Activated CD4-positive, alpha-beta memory T cell treated with anti-CD3 and anti-CD28 coated beads, Interleukin-2, amount 10 ng/mL, durations not matched to agents 7 days and 5 days (primary cell): ENCODE data around the gene EIF3L. TPM values are rescaled to one million over a fixed set of nuclear protein-coding genes. Genes with fewer than 3 reads are reported as not detected.

Experiments used
- CTCF ChIA-PET: fragments of 350-600 bp; sonication (Branson Sonifier 250); formaldehyde crosslinking; loops from one replicate; lab custom pipeline; 2021; ENCODE audit warnings: antibody characterized with exemption, inconsistent platforms; lab: Charles Lee
- POLR2A ChIA-PET: fragments of 350-600 bp; sonication (Branson Sonifier 250); formaldehyde crosslinking; loops from one replicate; lab custom pipeline; 2021; ENCODE audit warnings: antibody characterized with exemption; lab: Charles Lee
- DNase-seq: peaks from one replicate; pipeline ENCODE4 v3.0.0-alpha.2; 2020
- H3K27ac Mint-ChIP-seq: one replicate; pipeline ENCODE4 v1.8.0; 2021; ENCODE audit warnings: mild to moderate bottlenecking, mixed read lengths
- H3K27me3 Mint-ChIP-seq: one replicate; pipeline ENCODE4 v1.8.0; 2021; ENCODE audit warnings: mixed read lengths
- H3K36me3 Mint-ChIP-seq: one replicate; pipeline ENCODE4 v1.8.0; 2021; ENCODE audit warnings: low read depth, mixed read lengths
- H3K4me1 Mint-ChIP-seq: one replicate; pipeline ENCODE4 v1.8.0; 2021; ENCODE audit warnings: mixed read lengths
- H3K4me3 Mint-ChIP-seq: one replicate; pipeline ENCODE4 v1.8.0; 2021; ENCODE audit warnings: mild to moderate bottlenecking, mixed read lengths
- H3K9me3 Mint-ChIP-seq: one replicate; pipeline ENCODE4 v1.8.0; 2021; ENCODE audit warnings: mixed read lengths
- total RNA-seq, 2 experiments: library from RNA; stranded (reverse); gene quantifications; one replicate each; pipeline ENCODE4 v1.2.3, GENCODE V29; 2021

EIF3L gene
- total RNA-seq, 2 experiments from 2014 or later, result 331 to 348 TPM

- DNase-seq, result no peak
- ChIA-PET POLR2A (no interaction called here), CTCF (interaction anchor here (0.7 to 6.4 kb wide), 4 partner anchors 12 to 41 kb away, joined by 3 to 141 read pairs (median 40); partner anchors contain the start of genes ANKRD54 and GCAT)
- H3K4me3 Mint-ChIP-seq, result no peak overlapping the region
- H3K4me1 Mint-ChIP-seq, result peaks cover 15% of the 10 kb centered on the region
- H3K27me3 Mint-ChIP-seq, result peaks cover 26% of the 10 kb centered on the region
- H3K36me3 Mint-ChIP-seq, result peaks cover 4% of the 10 kb centered on the region
- H3K9me3 Mint-ChIP-seq, result no peaks in the 10 kb centered on the region
- H3K27ac Mint-ChIP-seq, result no peak overlapping the region
Observed at GRCh38 chr22:37820350-37820749, 28.9 kb upstream of the EIF3L start.

- Mint-ChIP-seq H3K27me3 (peaks cover 26% of the 10 kb centered on the region), H3K36me3 (peaks cover 3% of the 10 kb centered on the region), H3K9me3 (no peaks in the 10 kb centered on the region), H3K4me1 (peaks cover 20% of the 10 kb centered on the region), H3K27ac (no peak overlapping the region), H3K4me3 (no peak overlapping the region)
- CTCF ChIA-PET, result interaction anchor here (3.1 kb wide), 1 partner anchor 41 kb away, joined by 8 read pairs; no protein-coding TSS in a partner anchor
- DNase-seq, result no peak
- POLR2A ChIA-PET, result interaction anchor here (0.8 to 1.5 kb wide), 3 partner anchors 13 to 39 kb away, joined by 3 to 4 read pairs (median 3); partner anchors contain the start of gene GCAT
Observed at GRCh38 chr22:37822079-37822833, 27.0 kb upstream of the EIF3L start.

GRCh38 chr22:37823134-37823985 lies 25.9 kb upstream of the EIF3L start, which contains the start of gene GALR3:
TSS of gene GALR3 (plus strand) at chr22:37823382. CDS start at chr22:37823407, 25 bp downstream.
- ChIA-PET CTCF (interaction anchor here (0.5 to 3.1 kb wide), 6 partner anchors 21 to 123 kb away, joined by 3 to 8 read pairs (median 4); partner anchors contain the start of genes ANKRD54 and MICALL1), POLR2A (interaction anchor here (0.8 to 2.5 kb wide), 4 partner anchors 12 to 38 kb away, joined by 3 to 9 read pairs (median 4); partner anchors contain the start of genes ANKRD54 and GCAT)
- Mint-ChIP-seq H3K27me3 (peaks cover 24% of the 10 kb centered on the region), H3K4me3 (peak within 1 kb of the TSS; percentile 67), H3K27ac (no peak within 1 kb of the TSS), H3K36me3 (peaks cover 4% of the 10 kb centered on the region), H3K4me1 (peaks cover 14% of the 10 kb centered on the region), H3K9me3 (no peaks in the 10 kb centered on the region)
- no peak for DNase-seq

GRCh38 chr22:37824674-37825641 lies 24.3 kb upstream of the EIF3L start:
- peaks cover 8% of the 10 kb centered on the region for H3K4me1 Mint-ChIP-seq
- H3K27ac Mint-ChIP-seq, result no peak overlapping the region
- H3K4me3 Mint-ChIP-seq, result peak overlapping the region; percentile 72
- ChIA-PET POLR2A (interaction anchor here (1.7 to 2.5 kb wide), 2 partner anchors 16 to 19 kb away, joined by 9 to 11 read pairs; partner anchors contain the start of genes ANKRD54 and GCAT), CTCF (interaction anchor here (0.6 to 3.1 kb wide), 8 partner anchors 8 to 393 kb away, joined by 3 to 8 read pairs (median 3); partner anchors contain the start of genes ANKRD54 and MICALL1)
- peaks cover 4% of the 10 kb centered on the region for H3K36me3 Mint-ChIP-seq
- DNase-seq, result no peak
- peaks cover 18% of the 10 kb centered on the region for H3K27me3 Mint-ChIP-seq
- no peaks in the 10 kb centered on the region for H3K9me3 Mint-ChIP-seq

GRCh38 chr22:37827056-37827455 lies 22.2 kb upstream of the EIF3L start:
- POLR2A ChIA-PET, result interaction anchor here (1.2 to 2.0 kb wide), 2 partner anchors 9 to 17 kb away, joined by 3 to 6 read pairs; partner anchors contain the start of gene ANKRD54
- Mint-ChIP-seq H3K4me3 (no peak overlapping the region), H3K4me1 (peaks cover 8% of the 10 kb centered on the region), H3K9me3 (no peaks in the 10 kb centered on the region), H3K36me3 (peaks cover 9% of the 10 kb centered on the region), H3K27me3 (peaks cover 6% of the 10 kb centered on the region), H3K27ac (no peak overlapping the region)
- CTCF ChIA-PET, result no interaction called here
- DNase-seq, result no peak

- Mint-ChIP-seq H3K36me3 (peaks cover 30% of the 10 kb centered on the region), H3K27me3 (no peaks in the 10 kb centered on the region), H3K4me3 (no peak overlapping the region), H3K4me1 (peaks cover 5% of the 10 kb centered on the region), H3K9me3 (no peaks in the 10 kb centered on the region), H3K27ac (no peak overlapping the region)
- ChIA-PET POLR2A (interaction anchor here (1.5 kb wide), 1 partner anchor 13 kb away, joined by 6 read pairs; the partner anchor contains the start of gene ANKRD54), CTCF (no interaction called here)
- DNase-seq, result no peak
Observed at GRCh38 chr22:37830093-37830842, 19.0 kb upstream of the EIF3L start.

- Mint-ChIP-seq H3K36me3 (peaks cover 30% of the 10 kb centered on the region), H3K27me3 (no peaks in the 10 kb centered on the region), H3K4me1 (no peaks in the 10 kb centered on the region), H3K4me3 (no peak overlapping the region), H3K27ac (no peak overlapping the region), H3K9me3 (no peaks in the 10 kb centered on the region)
- CTCF ChIA-PET, result no interaction called here
- POLR2A ChIA-PET, result no interaction called here
- no peak for DNase-seq
Observed at GRCh38 chr22:37831472-37831871, 17.7 kb upstream of the EIF3L start.

- no peaks in the 10 kb centered on the region for H3K27me3 Mint-ChIP-seq
- H3K4me3 Mint-ChIP-seq, result no peak overlapping the region
- ChIA-PET POLR2A (no interaction called here), CTCF (no interaction called here)
- no peak for DNase-seq
- peaks cover 35% of the 10 kb centered on the region for H3K36me3 Mint-ChIP-seq
- H3K9me3 Mint-ChIP-seq, result no peaks in the 10 kb centered on the region
- H3K4me1 Mint-ChIP-seq, result no peaks in the 10 kb centered on the region
- H3K27ac Mint-ChIP-seq, result no peak overlapping the region
Observed at GRCh38 chr22:37832022-37832857, 17.0 kb upstream of the EIF3L start.

- no peak for DNase-seq
- Mint-ChIP-seq H3K9me3 (no peaks in the 10 kb centered on the region), H3K4me3 (peak overlapping the region; percentile 69), H3K27ac (peak overlapping the region; percentile 67), H3K27me3 (no peaks in the 10 kb centered on the region), H3K36me3 (peaks cover 24% of the 10 kb centered on the region), H3K4me1 (peaks cover 22% of the 10 kb centered on the region)
- POLR2A ChIA-PET, result interaction anchor here (0.6 kb wide), 2 partner anchors 65 to 787 kb away, joined by 3 read pairs; no protein-coding TSS in a partner anchor
- CTCF ChIA-PET, result interaction anchor here (0.9 to 3.5 kb wide), 3 partner anchors 21 to 92 kb away, joined by 3 to 32 read pairs (median 4); no protein-coding TSS in a partner anchor
Observed at GRCh38 chr22:37842015-37842793, 7.0 kb upstream of the EIF3L start.

GRCh38 chr22:37843741-37844089 lies 5.5 kb upstream of the EIF3L start:
- Mint-ChIP-seq H3K27me3 (no peaks in the 10 kb centered on the region), H3K27ac (peak overlapping the region; percentile 85), H3K4me3 (peak overlapping the region; percentile 85), H3K4me1 (peaks cover 33% of the 10 kb centered on the region), H3K9me3 (no peaks in the 10 kb centered on the region), H3K36me3 (peaks cover 34% of the 10 kb centered on the region)
- peak; percentile 65 for DNase-seq
- ChIA-PET CTCF (interaction anchor here (0.6 to 3.5 kb wide), 7 partner anchors 10 to 110 kb away, joined by 3 to 32 read pairs (median 4); partner anchors contain the start of genes C22orf23 and POLR2F), POLR2A (interaction anchor here (0.7 to 2.1 kb wide), 15 partner anchors 9 to 602 kb away, joined by 3 to 9 read pairs (median 4); partner anchors contain the start of gene GGA1)
